Brain microvascular endothelial cell (primary cell): ENCODE data around the gene MKRN2OS.

Experiments
- DNase-seq: peaks from one replicate; pipeline ENCODE4 v3.0.0-alpha.2; 2020
- H3K27ac ChIP-seq: fragments of 250-450 bp; sonication (Bioruptor Pico); 2 replicates; pipeline ENCODE4 v1.5.1; 2020; ENCODE audit warnings: mild to moderate bottlenecking, moderate library complexity
- H3K27me3 ChIP-seq: fragments of 250-450 bp; sonication (Bioruptor Pico); replicated peaks from 2 replicates; pipeline ENCODE4 v1.5.1; 2020; ENCODE audit warnings: mild to moderate bottlenecking
- H3K36me3 ChIP-seq: fragments of 250-450 bp; sonication (Bioruptor Pico); replicated peaks from 2 replicates; pipeline ENCODE4 v1.5.1; 2020; ENCODE audit warnings: mild to moderate bottlenecking
- H3K4me3 ChIP-seq: 2 replicates; pipeline ENCODE4 v1.5.1; 2011; ENCODE audit warnings: low read depth, mild to moderate bottlenecking, control low read depth, low read length, moderate library complexity
- CTCF ChIP-seq: IDR thresholded peaks from 2 replicates; pipeline ENCODE4 v1.5.1; 2011; ENCODE audit warnings: low read depth, mild to moderate bottlenecking, moderate library complexity, low read length, control low read depth, inconsistent platforms; ENCODE audit errors: missing control alignments
- in situ Hi-C: cut with HindIII; loops from 2 replicates; pipeline ENCODE4 v1.10.0; 2017; ENCODE audit warnings: low sequenced_read_pairs, low pct_ligation_motif_present

Gene MKRN2OS

GRCh38 chr3:12562451-12562850 lies 17.2 kb upstream of the MKRN2OS start:
- Histone ChIP-seq H3K27ac (no peak overlapping the region), H3K36me3 (no peaks in the 10 kb centered on the region)
- in situ Hi-C loops = no loop called here

GRCh38 chr3:12561397-12561796 lies 16.1 kb upstream of the MKRN2OS start:
- no peak for TF ChIP-seq CTCF
- H3K4me3 ChIP-seq = no peak overlapping the region
- H3K36me3 ChIP-seq = no peaks in the 10 kb centered on the region
- in situ Hi-C loops = no loop called here
- H3K27me3 ChIP-seq = no peaks in the 10 kb centered on the region
- no peak overlapping the region for H3K27ac ChIP-seq
- DNase-seq = no peak

More at GRCh38 chr3:12562451-12562850, 17.2 kb upstream of the MKRN2OS start:
- TF ChIP-seq CTCF = no peak
- DNase-seq = no peak
- Histone ChIP-seq H3K27me3 (no peaks in the 10 kb centered on the region), H3K4me3 (no peak overlapping the region)

- in situ Hi-C loops = no loop called here
- H3K27ac ChIP-seq = no peak overlapping the region
- H3K4me3 ChIP-seq = no peak overlapping the region
- no peaks in the 10 kb centered on the region for H3K36me3 ChIP-seq
- H3K27me3 ChIP-seq = no peaks in the 10 kb centered on the region
- DNase-seq = no peak
- no peak for TF ChIP-seq CTCF
These were observed 15.3 kb upstream of the MKRN2OS start for GRCh38 chr3:12560505-12561190.

GRCh38 chr3:12559520-12559919 lies 14.2 kb upstream of the MKRN2OS start:
- no peak for DNase-seq
- no peak overlapping the region for H3K27ac ChIP-seq
- in situ Hi-C loops = no loop called here

GRCh38 chr3:12558706-12559105 lies 13.4 kb upstream of the MKRN2OS start:
- Histone ChIP-seq H3K4me3 (no peak overlapping the region), H3K27me3 (no peaks in the 10 kb centered on the region), H3K36me3 (no peaks in the 10 kb centered on the region), H3K27ac (no peak overlapping the region)
- no peak for DNase-seq
- in situ Hi-C loops = no loop called here
- TF ChIP-seq CTCF = no peak

More at GRCh38 chr3:12559520-12559919, 14.2 kb upstream of the MKRN2OS start:
- Histone ChIP-seq H3K36me3 (no peaks in the 10 kb centered on the region), H3K4me3 (no peak overlapping the region), H3K27me3 (no peaks in the 10 kb centered on the region)
- TF ChIP-seq CTCF = no peak
